HEK293T (cell line): ENCODE data around the gene PRDM16.

Experiments used
- BHLHE40 ChIP-seq: fragments of 450-650 bp; IDR thresholded peaks from 2 replicates; pipeline ENCODE4 v1.6.1; 2016; ENCODE audit warnings: mild to moderate bottlenecking, moderate library complexity, borderline replicate concordance
- CTBP1 ChIP-seq: fragments of 450-650 bp; IDR thresholded peaks from 2 replicates; pipeline ENCODE4 v1.6.1; 2016; ENCODE audit warnings: borderline replicate concordance
- FOXK2 ChIP-seq: fragments of 450-650 bp; IDR thresholded peaks from 2 replicates; pipeline ENCODE4 v1.6.1; 2016; ENCODE audit warnings: mild to moderate bottlenecking
- FOXM1 ChIP-seq: fragments of 450-650 bp; IDR thresholded peaks from 2 replicates; pipeline ENCODE4 v1.6.1; 2017; ENCODE audit warnings: mild to moderate bottlenecking, borderline replicate concordance
- L3MBTL2 ChIP-seq: fragments of 450-650 bp; conservative IDR thresholded peaks from 2 replicates; pipeline ENCODE4 v1.6.1; 2016; ENCODE audit warnings: mild to moderate bottlenecking
- LEF1 ChIP-seq: fragments of 450-650 bp; IDR thresholded peaks from 2 replicates; pipeline ENCODE4 v1.6.1; 2017; ENCODE audit warnings: mild to moderate bottlenecking, borderline replicate concordance
- NFRKB ChIP-seq: fragments of 450-650 bp; IDR thresholded peaks from 2 replicates; pipeline ENCODE4 v1.6.1; 2016; ENCODE audit warnings: mild to moderate bottlenecking, moderate library complexity
- SP1 ChIP-seq: fragments of 450-650 bp; IDR thresholded peaks from 2 replicates; pipeline ENCODE4 v1.6.1; 2017
- TARDBP ChIP-seq: fragments of 450-650 bp; IDR thresholded peaks from 2 replicates; pipeline ENCODE4 v1.6.1; 2016
- ZNF384 ChIP-seq: fragments of 450-650 bp; IDR thresholded peaks from 2 replicates; pipeline ENCODE4 v1.6.1; 2016

DNA sequence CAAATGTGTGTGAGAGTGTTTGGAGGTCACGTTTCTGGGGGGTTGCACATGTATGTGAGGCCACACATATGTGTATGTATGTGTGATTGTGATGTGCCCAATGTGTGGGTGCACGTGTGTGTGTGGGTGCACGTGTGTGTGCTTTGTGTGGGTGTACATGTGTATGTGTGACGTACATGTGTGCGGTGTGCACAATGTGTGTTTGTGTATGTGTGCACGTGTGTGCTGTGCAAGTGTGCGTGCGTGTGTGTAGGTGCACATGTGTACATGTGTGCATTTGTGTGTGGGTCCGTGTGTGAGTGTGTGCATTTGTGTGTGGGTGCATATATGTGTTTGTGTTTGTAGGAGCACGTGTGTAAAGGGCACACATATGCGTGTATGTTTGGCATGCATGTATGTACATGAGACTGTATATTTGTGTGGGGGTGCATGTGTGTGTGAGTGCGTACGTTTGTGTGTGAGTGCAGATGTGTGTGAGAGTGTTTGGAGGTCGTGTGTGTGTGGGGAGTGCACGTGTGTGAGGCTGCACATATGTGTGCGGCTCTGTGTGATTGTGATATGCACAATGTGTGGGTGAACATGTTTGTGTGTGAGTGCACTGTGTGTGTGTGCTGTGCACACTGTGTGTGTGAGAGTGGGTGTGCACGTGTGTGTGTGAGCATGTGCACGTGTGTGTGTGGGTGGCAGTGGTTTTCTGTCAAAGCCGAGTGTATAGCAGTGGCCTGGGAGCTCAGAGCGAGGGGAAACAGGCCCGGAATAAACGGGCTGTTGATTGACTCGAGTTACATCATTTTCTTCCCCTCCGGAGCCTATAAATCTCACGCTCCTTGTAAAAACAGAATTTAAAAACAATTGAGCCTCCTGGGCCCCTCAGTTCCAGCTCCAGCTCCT lies 252.8 kb downstream of the PRDM16 start:
- TF ChIP-seq FOXM1 (no peak), CTBP1 (no peak), ZNF384 (no peak), NFRKB (no peak), BHLHE40 (no peak), FOXK2 (no peak), TARDBP (no peak), LEF1 (no peak), L3MBTL2 (no peak; the same call in 1 of the 2 replicates), SP1 (no peak)
